Fibroblast of skin of left biceps (primary cell): ENCODE data around the gene HK1.
A peak's percentile ranks its signal among the peaks of the same experiment; 100 is the strongest.

ENCODE experiments used
- DNase-seq, 2 experiments: peaks; one replicate each; pipeline ENCODE4 v3.0.0-alpha.2; 2013; ENCODE audit warnings: low read depth in 2 of 2

Gene HK1

DNA sequence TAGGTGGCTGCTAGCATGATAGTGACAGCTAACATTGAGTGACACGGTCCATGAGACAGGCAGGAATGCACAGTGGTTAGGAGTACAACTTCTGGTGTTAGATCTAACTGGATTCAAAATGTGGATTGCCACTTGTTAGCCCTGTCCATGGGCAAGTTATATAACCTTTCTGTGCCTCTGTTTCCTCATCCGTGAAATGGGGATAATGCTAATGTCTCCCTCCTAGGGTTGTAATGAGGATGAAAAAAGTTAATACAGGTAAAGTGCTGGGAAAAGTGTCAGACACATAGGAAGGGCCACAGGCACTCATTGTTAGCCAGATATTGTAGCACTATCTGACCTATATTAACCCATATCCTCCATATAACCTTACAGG is 96.6 kb downstream of the HK1 start:
- no peak for DNase-seq

DNA sequence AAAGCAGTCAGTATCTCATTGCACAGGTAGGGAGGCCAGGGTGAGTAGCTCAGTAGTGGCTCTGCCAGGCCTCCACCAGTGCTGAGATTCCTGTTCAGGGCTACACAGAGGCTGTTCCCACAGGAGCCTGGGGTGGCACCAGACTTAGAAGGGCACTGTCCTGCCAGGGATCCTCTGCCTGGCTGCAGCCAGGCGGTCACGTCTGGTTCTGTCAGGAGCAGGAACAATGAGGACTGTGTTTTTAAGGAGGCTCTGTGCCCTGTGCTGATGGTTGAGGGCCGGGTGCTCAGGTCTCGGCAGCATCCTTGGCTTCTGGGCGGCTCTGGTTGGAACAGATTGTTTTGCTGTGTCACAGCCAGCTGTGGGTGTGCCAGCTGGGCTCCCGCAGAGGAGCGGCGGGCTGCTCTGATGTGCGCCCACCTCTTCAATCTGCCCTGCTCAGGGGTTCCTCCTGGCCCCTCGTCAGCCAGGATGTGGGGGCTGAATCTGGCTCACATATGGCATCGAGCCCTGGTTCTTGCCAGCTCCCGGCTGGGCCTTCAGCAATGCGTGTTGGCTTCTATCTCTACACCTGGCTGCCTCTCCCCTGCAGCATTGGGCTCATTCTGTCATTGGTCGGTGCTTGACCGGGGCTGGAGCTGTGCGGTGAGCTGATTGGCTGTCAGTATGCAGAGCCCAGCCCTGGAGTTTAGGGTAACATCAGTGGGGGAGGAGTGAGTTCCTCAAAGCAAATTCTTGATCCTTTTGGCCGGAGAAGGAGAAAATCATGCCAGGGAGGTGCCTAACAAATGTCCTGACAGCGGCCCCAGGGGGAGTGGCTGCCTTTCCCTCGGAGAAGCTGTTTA is 97.2 kb downstream of the HK1 start:
- no peak for DNase-seq

DNA sequence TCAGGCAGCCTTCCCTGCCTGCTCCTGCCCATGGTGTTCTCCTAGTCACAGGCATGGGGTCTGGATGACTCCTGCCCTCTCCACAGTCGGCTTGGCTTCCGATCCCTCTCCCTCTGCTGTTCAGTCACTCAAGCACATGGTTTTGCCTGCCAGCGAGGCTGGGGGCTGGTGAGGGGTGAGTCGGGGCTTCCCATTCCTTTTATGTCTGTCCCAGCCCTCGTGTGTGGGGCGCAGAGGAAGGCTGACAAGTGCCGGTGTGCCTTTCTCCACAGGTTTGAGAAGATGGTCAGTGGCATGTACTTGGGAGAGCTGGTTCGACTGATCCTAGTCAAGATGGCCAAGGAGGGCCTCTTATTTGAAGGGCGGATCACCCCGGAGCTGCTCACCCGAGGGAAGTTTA is 98.4 kb downstream of the HK1 start:
- DNase-seq: no peak

DNA sequence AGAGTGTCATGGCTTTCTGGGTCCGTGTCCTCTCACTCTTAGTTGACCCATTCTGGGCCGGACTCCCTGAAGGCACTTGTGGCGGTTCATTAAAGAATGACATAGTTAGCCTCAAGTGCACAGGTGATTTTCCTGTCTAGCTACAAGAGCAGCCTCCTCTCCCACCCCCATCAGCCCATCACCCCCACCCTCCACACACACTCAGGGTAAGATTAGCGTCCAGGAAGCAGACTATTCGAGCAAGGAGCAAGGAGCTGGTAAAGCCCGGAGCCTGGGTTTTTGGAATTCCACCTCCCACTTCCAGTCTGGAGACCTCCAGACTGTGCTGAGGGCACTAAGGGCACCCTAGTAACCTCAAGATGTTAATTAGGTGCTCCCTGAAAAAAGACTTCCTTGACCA is 98.9 kb downstream of the HK1 start:
- no peak for DNase-seq

DNA sequence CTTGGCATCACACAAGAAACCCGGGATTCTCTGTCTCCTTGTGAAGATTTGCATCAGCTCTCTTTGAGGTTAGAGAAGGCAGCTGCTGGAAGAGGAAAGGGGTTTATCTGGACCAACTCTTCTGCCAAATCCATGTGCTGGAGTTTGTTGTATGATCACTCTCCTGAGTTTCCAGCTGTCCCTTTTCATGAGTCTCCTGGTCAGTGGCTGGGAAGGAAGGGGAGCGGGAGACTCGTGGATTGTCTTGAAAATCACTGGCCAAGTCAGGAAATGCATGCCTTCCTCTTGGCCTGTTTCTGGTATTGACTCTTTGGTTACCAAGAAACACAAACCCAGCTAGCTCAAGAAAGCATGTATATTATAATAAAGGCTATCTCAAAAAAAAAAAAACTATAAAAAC is 99.6 kb downstream of the HK1 start:
- DNase-seq: no peak

DNA sequence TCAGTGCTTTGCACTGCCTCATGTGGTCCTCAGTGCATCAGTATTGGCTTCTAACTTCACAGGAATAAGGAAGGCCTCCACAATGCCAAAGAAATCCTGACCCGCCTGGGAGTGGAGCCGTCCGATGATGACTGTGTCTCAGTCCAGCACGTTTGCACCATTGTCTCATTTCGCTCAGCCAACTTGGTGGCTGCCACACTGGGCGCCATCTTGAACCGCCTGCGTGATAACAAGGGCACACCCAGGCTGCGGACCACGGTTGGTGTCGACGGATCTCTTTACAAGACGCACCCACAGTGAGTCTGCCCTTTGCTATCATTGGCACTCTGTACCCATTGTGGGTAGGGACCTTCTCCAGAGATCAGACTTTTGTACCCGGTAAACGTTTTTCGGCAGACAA is 101.5 kb downstream of the HK1 start:
- DNase-seq: no peak

DNA sequence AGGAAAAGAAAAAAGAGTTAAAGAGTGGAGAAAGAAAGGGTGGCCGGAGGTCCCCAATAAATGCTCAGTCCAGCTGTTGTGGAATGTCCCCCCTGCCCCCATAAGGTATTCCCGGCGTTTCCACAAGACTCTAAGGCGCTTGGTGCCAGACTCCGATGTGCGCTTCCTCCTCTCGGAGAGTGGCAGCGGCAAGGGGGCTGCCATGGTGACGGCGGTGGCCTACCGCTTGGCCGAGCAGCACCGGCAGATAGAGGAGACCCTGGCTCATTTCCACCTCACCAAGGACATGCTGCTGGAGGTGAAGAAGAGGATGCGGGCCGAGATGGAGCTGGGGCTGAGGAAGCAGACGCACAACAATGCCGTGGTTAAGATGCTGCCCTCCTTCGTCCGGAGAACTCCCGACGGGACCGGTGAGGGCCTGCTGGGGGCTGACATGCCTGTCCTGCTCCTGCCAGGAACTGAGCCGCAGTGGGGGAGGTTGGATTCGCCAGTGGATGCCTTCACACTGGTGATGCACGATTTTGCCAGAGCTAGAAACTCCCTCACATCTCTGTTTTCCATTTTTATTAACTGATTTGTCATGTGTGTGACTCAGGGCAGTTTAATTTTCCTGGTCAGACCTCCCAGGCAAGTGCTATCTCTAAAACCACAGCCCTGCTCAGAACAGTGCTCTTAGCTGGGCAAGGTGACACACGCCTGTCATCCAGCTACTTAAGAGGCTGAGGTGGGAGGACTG is 104.3 kb downstream of the HK1 start:
- DNase-seq: peak; percentile 58 to 63

DNA sequence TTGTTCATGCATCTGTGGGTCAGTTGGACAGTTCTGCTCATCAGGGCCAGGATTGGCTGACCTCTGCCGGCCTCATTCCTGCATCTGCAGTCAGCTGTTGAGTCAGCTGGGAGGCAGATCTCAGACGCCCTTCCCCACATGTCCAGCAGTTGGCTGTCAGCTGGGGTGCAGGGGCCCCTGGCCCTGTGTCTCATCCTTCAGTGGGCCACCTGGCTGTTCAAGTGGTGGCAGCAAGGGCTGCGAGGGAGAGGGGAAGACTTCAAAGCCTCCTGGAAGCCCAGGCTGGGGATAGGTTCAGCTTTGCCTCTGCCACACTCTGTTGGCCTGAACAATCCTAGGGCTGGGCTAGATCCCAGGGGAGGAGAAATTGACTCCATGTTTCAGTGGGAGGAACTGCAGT is 105.3 kb downstream of the HK1 start:
- no peak for DNase-seq

DNA sequence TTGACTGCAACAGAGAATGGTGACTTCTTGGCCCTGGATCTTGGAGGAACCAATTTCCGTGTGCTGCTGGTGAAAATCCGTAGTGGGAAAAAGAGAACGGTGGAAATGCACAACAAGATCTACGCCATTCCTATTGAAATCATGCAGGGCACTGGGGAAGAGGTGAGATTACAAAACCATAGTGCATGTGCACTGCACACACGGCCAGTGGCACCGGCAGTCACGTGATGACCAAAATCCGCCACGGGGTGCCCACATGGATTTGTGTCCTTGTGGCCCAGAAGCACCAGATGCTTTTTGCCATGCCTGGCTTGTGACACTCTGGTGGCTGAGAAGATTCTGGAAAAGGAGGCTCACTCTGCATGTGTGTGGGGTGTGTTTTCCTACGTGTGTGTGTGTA is 106.0 kb downstream of the HK1 start:
- no peak for DNase-seq

DNA sequence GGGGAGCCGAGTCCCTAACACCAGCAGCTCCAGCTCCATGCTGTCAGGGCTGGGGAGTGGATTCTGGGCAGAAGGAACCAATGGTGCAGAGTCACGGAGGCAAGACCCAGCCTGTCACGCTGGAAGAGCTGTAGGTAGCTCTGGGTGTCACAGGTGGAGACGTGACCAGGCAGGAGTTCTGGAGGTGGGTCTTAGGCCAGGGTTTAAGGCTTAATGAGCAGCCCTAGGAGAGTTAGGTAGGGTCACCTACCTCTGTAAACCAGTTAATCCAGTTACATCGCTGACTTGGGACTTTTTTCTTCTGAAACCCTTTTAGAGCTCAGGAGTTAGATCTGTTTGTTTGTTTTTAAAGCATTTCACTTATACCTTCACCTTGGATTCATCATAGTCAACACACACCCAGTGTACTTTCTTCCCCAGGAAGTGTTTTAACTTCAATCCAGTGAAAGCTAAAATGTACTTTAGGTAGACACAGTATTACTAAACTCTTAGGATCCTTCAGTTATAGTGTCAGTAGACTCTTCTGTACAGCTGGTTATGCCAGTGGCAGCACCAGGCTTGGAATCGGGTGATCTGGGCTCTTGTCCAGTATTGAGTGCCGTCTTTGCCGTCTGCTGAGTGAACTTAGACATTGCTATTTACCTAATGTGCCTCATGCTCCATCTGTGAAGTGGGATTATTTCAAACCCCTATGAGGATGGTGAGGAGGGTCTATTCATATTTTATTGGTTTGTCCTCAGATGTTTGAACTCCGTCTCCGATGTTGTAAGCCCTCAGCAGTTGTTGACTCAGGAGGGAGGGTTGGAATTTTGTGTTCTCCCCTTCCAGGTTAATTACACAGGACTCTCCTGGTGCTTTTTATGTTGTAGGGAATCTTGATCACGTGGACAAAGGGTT is 107.4 kb downstream of the HK1 start:
- no peak for DNase-seq

DNA sequence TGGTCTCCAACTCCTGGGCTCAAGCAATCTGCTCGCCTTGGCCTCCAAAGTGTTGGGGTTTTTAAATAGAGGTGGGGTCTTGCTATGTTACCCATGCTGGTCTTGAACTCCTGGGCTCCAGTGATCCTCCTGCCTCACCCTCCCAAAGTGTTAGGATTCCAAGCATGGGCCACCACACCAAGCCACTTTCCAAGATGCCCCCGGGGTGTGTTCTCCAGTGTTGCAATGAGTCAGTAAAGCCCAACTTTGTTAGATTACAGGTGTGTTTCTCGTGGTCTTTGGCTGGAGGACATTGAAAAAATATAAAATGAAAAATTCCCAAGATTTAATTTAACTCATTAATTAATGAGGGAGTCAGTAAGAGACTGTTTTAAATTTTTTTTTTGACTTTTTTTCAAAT is 109.2 kb downstream of the HK1 start:
- DNase-seq: no peak

DNA sequence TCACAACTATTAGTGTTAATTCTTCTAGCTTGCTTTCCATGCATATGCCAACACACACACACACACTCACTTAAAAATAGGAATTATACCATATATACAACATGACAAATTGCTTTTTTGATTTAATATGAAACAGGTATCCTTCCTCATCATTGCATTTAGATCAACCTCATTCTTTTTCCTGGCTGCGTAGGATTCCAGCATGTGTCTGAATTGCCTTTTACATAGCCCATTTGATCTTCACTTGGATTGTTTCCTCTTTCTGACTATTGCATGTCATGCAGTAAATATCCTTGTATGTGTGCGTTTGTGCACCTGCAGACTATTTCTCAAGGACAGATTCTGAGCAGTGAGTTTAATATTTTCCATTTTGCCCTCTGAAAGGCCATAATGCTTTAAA is 110.2 kb downstream of the HK1 start:
- DNase-seq: no peak

DNA sequence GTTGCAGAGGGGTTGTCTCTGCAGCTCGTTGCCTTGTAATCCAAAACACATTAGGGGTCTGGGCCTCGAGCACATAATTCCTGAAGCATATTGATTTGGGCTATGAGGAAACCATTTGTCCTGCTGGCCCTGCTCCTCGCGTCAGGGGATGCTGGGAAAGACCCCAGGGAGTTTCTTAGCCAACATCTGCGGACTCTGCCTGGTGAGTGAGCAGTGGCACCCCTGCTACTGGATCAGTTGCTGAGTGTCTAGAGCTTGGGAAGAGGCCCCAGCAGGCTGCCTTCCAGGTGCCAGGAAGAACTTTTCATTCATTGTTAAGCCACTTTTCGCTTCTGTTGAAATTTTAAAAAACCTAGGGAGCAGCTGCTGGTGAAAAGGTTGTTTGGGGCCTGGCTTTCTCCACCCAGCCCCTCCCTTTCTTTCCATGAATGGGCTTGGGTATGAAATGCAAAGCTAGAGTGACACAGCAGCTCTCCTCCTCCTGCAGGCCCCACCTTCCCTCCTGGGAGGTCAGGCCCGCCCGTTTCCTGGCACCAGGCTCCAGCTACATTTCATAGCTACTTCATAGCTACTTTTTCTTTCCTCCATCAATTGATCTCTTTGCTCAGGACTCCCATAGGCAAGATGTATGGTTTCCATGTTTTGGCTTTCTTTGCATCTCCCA is 111.7 kb downstream of the HK1 start:
- DNase-seq: no peak

DNA sequence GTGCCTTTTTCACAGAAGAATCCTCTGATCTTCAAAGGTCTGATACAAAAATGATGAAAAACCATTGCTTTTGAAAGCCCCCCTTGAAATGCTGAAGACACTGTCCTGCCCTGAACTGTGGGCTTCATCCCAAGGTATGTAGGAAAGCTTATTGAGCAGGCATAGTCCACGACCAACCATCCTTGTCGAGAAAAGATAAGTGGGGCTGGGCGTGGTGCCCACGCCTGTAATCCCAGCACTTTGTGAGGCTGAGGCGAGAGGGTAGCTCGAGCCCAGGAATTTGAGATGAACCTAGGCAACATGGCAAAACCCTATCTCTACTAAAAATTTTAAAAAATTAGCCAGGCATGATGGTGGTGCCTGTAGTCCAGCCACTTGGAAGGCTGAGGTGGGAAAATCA is 112.9 kb downstream of the HK1 start:
- no peak for DNase-seq

DNA sequence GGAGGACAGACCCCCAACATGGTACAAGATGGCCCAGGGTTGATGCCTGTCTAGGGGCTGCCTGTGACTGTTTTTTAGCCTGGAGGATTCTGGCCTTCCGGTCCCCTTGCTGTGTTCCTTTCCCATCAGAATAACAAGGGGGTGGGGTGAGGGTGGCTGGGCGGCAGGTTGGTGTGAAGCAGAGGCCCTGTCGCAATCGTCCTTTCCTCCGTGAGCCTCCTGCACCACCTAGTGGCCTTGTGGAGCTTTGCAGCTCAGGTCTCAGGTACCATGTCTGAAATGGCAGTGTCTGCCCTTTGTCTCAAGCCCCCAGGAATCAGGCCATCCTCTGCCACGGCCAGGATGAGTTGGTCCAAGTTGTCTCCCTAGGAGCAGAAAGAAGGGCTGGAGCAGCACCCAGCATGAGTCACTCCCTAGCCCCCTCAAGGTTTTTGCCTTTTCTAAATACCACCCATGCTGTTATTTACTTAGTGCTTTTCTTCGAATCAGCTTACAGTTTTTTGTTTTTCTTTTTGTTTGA is 114.2 kb downstream of the HK1 start:
- peak in 1 of 2 experiments; percentile 37 for DNase-seq

DNA sequence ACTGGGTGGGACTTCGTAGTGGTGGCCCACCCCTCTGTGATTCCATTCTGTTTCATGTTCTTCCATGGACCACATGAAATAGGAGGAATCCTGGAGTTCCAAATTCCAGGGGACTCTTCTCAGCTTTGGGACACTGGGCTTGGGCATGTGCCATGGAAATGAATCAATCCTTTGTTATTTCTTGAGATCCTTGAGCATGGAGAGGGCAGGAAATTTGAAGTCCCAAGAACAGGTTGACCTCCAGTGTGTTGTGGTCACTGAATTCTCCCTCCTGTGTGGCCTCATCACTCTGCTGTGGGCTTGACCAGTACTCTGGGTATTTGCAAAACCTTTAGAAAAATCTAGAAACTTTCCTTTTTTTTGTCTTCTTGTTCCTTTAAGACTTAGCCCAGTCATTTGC is 115.7 kb downstream of the HK1 start:
- DNase-seq: no peak

DNA sequence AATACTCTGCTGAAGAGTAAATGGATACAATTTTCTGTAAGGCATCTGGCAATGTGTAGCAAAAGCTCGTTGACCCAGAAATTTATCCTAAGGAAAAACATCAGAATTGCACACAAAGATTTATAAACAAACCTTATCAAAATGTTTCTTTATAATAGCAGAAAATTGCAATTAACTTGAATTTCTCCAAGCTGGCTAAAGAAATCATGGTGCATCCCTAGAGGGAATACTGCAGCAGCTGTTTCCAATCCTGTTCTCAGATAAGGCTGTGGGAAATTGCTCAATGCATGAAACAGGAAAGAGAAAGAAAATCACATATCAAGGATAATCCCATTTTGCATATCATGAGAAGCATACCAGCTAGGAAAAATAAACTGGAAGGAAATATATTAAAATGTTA is 119.7 kb downstream of the HK1 start:
- no peak for DNase-seq

DNA sequence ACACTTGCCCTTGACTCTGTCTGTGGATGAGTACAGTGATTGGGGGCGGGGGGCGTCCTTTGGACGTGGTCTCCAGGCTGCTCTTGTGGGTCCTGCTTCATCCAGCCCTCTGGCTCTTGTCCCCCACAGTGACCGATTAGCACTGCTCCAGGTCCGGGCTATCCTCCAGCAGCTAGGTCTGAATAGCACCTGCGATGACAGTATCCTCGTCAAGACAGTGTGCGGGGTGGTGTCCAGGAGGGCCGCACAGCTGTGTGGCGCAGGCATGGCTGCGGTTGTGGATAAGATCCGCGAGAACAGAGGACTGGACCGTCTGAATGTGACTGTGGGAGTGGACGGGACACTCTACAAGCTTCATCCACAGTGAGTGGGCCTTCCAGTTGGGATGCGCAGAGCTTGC is 120.2 kb downstream of the HK1 start:
- no peak for DNase-seq

DNA sequence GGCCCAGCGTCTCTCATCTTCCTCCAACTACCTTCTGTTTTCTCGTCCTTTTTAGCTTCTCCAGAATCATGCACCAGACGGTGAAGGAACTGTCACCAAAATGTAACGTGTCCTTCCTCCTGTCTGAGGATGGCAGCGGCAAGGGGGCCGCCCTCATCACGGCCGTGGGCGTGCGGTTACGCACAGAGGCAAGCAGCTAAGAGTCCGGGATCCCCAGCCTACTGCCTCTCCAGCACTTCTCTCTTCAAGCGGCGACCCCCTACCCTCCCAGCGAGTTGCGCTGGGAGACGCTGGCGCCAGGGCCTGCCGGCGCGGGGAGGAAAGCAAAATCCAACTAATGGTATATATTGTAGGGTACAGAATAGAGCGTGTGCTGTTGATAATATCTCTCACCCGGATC is 122.6 kb downstream of the HK1 start:
- DNase-seq: no peak

DNA sequence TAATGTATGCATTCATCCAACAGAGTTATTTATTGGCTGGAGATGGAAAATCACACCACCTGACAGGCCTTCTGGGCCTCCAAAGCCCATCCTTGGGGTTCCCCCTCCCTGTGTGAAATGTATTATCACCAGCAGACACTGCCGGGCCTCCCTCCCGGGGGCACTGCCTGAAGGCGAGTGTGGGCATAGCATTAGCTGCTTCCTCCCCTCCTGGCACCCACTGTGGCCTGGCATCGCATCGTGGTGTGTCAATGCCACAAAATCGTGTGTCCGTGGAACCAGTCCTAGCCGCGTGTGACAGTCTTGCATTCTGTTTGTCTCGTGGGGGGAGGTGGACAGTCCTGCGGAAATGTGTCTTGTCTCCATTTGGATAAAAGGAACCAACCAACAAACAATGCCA is 123.1 kb downstream of the HK1 start:
- DNase-seq: no peak

DNA sequence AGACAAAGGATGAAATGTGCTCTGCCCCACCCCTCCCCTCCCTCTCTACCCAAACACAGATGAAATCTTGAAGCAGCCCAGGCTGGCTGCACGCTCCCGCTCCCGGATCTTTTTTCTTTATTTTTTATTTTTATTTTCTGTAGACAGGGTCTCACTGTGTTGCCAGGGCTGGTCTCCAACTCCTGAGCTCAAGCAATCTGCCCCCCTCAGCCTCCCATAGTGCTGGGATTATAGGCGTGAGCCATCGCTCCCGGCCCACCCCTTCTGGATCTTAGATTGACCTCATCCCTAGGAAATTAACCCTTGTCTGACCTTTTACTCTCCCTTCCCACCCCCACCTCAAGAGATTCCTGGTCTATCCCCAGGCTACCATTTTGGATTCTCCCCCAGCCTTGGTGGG is 124.1 kb downstream of the HK1 start:
- no peak for DNase-seq

DNA sequence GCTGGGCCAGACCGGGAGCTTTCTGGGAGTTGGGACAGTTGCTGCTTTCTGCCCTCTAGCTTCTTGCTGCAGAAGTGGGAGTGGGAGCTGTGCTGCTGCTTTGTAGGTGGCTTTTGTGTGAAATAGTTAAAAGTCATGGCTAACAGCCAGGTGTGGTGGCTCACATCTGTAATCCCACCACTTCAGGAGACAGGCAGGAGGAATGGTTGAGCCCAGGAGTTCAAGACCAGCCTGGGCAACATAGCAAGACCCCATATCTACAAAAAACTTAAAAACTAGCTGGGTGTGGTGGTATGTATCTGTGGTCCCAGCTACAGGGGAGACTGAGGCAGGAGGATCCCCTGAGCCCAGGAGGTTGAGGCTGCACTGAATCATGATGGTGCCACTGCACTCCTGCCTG is 124.8 kb downstream of the HK1 start:
- DNase-seq: no peak
